AG08396 (cell line): Measurements from ENCODE around the gene DPH1.
A peak's percentile ranks its signal among the peaks of the same experiment; 100 is the strongest.

Experiments
- DNase-seq: peaks from one replicate; pipeline ENCODE4 v3.0.0; 2012; ENCODE audit warnings: low spot score, mixed read lengths

Gene DPH1

GRCh38 chr17:2062571-2063183 lies 32.7 kb downstream of the DPH1 start:
- DNase-seq, result no peak

GRCh38 chr17:2063261-2064146 lies 33.6 kb downstream of the DPH1 start:
- no peak for DNase-seq

GRCh38 chr17:2064147-2064489 lies 34.2 kb downstream of the DPH1 start:
- no peak for DNase-seq

- no peak for DNase-seq
These were observed 34.6 kb downstream of the DPH1 start for GRCh38 chr17:2064520-2064971.

GRCh38 chr17:2064980-2065785 lies 35.2 kb downstream of the DPH1 start:
- DNase-seq, result no peak

DNA sequence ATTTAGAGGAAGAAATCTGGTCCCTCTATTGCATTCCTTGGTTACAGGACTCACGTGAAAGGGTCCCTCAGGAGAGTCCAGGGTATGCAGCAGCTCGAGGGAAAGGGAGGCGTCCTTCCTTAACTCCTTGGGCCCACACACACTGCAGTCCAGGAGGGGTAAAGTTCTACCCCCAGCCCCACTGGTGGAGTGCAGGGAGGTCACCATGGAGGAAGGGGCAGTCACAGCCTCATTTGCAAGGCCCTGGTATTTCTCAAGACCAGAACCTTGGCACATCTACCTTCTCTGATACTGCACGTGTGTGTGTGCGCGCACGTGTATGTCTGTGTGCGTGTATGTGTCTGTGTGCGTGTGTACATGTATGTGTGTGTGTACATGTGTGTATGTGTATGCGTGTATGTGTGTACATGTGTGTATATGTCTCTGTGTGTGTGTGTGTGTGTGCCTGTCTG lies 36.0 kb downstream of the DPH1 start:
- no peak for DNase-seq

DNA sequence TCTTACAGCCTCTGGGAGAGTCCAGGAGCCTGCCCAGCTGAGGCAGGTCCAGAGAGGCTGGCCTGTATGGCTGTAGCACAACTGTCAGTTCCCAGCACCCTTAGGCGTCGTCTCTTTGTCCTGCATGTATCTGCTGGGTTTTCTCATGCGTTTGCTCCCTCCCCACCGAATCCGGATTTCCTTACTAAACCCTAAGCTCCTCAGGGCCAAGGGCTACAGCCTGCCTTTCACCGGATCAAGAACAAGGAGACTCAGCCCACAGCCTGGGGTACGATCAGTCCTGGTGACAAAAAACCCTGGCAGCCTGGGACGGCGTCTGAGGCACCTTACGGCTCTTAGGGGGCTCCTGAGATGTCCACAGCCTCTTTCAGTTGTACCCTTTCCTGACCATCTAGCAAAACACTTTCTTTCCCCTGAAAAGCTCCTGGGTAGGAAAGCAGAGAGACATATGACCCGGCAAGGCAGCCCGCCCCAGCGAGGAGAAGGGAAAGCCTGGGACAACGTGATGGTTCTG lies 37.2 kb downstream of the DPH1 start:
- DNase-seq, result no peak

DNA sequence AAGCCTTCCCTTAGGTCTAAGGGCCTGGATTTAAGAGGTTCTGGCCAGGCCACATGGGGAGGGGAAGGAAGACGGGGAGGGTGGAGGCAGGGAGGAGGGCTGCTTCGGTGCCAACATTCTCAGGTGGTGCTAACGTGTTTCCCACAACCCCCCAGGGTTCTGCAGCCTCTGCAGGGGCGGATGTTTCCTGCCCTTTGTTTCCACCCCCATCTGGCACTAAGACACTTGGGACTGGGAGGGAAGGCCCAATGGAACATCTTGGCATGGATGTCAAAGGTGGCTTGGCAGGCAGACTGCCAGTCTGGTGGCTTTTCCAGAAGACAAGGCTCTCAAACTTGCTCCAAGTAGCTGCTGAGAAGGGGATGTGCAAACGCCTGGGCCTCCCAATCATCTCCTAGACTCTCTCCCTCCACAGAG lies 37.7 kb downstream of the DPH1 start:
- DNase-seq, result no peak

DNA sequence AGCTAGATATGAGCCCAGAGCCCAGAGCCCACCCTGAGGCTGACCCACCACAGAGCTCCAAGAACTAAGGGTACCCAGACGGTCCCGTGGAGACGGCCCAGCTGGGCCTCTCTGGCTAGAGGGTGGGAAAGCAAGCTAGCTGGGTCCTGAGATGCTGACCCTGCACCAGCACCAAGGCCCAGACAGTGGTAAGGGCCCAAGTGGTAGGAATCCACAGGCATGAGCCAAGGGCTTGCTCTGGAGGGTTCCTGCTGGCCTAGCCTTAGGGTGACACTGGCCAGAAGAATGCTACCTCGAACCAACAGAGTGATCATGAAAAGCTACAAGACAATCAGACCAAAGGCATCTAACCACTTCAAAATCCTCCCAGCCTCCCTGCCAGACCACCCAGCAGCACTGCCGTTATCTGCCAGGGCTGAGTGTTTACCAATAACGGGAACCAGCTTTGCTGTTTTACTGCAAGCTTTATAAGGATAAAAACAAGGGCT lies 38.1 kb downstream of the DPH1 start:
- peak; percentile 73 for DNase-seq

DNA sequence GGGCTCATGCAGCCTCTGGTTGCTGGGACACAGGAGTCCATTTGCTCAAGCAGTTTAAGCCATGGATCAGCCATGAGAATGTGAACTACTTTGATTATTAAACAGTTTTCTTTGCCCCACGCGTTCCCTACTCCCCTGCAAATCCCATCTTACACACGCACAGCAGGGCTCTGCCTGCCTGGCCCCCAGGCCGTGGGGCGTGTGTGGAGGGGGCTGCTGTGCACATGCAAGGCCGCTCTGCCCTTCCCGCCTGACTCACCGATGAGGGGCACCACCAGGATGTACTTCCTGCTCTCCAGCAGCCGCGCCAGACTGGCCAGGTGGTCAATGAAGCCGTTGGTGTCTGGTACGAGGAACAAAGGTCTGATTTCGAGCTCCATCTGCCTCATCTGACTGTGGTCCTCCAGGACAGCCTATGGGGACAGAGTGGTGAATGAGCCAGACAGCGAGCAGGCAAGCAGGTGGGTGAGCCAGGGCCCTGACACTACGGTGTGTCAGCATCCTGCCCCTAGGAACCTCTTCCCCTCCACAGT lies 38.6 kb downstream of the DPH1 start:
- no peak for DNase-seq

GRCh38 chr17:2070241-2071023 lies 40.5 kb downstream of the DPH1 start:
- DNase-seq, result no peak

DNA sequence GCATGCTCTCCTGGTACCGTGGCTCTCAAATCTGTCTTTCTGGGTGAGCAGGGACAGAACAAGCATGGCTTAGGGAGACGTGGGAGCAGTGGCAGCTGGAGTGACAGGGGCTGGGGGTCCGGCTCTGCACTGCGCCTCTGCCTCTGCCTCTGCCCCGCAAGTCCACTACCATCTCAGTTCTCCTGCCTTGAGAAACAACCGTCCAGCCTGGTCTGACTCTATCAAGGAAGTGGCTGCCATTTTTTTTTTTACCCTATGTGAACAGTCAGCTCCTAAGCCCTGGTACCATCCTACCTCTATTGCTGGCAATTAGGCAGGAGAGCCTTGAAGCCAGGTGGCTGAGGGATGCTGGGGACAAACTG lies 41.1 kb downstream of the DPH1 start:
- no peak for DNase-seq

DNA sequence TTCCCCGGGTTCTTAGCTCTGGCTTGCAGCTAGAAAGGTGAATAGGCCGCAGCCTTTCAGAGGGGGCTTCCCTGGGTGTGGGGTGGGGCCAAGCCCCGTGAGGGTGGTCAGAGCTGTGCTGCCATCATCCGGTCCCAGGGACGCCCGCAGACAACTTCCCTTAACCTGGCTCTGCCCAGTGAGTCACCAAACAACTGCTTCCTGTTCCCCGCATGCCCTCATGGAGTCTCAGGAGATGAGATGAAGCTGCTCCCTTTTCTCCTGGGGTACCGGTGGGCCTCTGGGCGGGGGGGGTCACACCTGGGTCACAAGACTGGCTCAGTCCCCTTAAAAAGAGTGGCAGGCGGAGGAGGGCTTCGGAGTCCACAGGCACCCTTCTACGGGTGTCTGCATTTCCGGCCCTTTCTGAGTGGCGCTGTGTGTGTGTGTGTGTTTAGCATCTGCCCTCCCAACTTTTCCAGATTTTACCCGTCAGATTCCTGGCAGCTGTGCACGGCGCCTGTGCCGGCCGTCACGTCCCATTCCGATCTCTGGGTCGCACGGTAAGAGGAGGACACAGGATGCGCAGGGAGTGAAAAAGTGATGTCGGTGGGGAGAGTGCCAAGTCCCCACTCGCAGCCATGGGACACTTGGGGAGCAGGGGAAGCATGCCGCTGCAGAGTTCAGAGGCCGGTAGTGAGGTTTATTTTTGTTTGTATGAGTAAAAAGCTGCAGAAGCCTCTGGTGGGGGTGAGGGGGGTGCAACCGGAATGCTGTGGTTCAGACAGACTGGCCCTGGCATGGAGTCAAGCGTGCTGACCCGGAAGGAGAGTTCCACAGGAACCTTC lies 41.7 kb downstream of the DPH1 start:
- peak; percentile 77 for DNase-seq

- DNase-seq, result no peak
These were observed 45.0 kb downstream of the DPH1 start for GRCh38 chr17:2074919-2075318.

GRCh38 chr17:2075336-2076086 lies 45.6 kb downstream of the DPH1 start:
- DNase-seq, result no peak

DNA sequence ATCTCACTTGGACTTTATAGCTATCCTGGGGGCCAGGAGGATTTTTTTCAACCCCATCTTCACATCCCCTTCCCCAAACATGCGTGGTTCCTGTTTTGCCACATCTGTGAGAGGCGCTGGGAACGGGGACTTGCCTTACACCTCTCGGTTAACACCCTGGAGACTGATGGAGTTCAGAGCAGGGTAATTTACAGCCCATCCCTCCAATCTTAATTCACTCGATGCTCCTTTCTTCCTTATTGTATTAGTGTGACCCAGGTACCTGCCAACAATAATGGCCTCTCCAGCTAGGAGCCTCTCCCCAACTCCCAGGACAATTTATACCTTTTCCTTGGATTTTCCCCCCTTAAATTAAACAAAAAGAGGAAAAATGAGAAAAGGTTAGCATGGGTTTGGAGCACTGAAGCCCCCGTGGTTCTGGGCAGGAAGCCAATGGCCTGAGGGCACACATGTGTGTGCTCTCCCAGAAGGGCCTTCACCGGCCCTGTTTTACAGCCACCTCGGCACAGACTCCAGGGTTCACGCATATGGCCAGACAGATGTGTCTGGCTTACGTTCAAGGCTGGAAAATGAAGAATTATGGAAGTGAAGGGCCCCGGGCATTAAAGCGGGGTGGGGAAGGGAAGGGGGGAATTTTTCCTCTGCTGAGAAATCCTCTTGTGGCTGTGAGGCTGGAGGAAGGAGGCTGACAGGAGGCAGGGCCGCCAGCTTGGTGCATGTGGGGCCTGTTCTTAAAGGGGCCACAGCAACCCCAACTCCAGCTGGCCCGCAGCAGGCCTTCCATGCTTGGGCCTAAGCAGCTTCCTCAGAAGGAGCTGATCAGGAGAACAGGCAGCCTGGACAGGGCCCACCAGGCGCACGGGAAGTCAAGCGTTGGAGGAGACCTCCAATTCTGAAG lies 46.4 kb downstream of the DPH1 start:
- no peak for DNase-seq

DNA sequence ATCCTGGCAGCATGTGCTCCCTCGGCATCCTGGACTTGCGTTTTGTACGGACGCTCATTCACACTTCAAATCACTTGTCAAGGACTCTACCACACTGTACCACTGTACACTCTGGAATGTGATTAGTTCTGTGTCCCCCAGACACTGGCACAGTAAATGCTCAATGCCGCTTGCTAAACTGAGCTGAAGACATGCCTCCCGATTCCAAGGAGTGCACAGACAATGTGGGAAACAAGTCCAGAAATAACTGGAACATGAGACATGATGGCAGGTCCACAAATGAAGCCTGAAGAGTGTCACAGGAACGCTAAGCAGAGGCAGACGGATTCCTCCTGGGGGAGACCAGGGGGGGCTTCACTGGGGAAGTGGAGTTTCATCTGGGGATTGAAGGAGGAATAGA lies 47.1 kb downstream of the DPH1 start:
- no peak for DNase-seq

DNA sequence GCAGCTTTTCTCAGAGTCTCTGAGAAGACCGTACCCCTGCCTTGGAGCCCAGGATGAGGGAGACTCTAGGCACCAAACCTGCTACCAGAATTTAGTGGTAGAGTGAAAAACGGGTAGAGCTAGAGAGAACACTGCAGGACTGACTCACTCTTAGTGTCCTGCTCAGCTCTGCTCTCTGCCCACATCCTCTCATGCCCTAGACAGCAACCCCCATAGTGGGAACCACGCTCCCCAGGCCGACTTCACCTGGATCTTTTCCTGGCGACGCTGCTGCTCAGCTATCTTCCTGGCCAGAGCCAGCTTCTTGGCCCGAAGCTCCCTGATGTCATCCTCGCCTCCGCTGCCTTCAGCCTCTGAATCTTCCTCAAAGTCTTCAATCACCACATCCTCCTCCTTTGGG lies 51.6 kb downstream of the DPH1 start:
- DNase-seq, result no peak
